NCI-H2107 treated with DMSO at 0.1 percent for 48 hours (cell line): ENCODE measurements around the gene SIRT3.
A peak's percentile ranks its signal among the peaks of the same experiment; 100 is the strongest.

Experiments
- DNase-seq: peaks from one replicate; lab custom pipeline; 2025; ENCODE audit not compliant: unreplicated experiment; lab: John Stamatoyannopoulos, UW

The SIRT3 gene

GRCh38 chr11:217704-218103 lies 18.4 kb downstream of the SIRT3 start:
- no peak for DNase-seq

- no peak for DNase-seq
Observed at GRCh38 chr11:216081-216974, 19.8 kb downstream of the SIRT3 start.

GRCh38 chr11:215581-216037 lies 20.5 kb downstream of the SIRT3 start:
- peak; percentile 79 for DNase-seq

- DNase-seq: no peak
Observed at GRCh38 chr11:214083-214482, 22.1 kb downstream of the SIRT3 start.

DNA sequence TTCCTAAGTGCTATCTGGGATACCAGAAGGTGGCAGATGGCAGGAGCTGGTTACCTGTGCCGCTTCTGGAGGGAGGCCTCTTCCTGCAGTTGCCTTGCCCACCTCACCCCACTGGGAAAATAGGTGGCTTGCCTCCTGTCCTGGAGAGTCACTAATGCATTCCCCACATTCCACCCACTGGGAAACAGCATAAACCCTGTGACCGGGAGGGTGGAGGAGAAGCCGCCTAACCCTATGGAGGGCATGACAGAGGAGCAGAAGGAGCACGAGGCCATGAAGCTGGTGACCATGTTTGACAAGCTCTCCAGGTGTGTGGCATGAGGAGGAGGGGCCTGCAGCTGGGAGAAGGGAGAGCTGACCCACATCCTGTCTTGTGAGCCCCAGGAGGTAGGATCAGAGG lies 23.0 kb downstream of the SIRT3 start:
- DNase-seq: no peak

DNA sequence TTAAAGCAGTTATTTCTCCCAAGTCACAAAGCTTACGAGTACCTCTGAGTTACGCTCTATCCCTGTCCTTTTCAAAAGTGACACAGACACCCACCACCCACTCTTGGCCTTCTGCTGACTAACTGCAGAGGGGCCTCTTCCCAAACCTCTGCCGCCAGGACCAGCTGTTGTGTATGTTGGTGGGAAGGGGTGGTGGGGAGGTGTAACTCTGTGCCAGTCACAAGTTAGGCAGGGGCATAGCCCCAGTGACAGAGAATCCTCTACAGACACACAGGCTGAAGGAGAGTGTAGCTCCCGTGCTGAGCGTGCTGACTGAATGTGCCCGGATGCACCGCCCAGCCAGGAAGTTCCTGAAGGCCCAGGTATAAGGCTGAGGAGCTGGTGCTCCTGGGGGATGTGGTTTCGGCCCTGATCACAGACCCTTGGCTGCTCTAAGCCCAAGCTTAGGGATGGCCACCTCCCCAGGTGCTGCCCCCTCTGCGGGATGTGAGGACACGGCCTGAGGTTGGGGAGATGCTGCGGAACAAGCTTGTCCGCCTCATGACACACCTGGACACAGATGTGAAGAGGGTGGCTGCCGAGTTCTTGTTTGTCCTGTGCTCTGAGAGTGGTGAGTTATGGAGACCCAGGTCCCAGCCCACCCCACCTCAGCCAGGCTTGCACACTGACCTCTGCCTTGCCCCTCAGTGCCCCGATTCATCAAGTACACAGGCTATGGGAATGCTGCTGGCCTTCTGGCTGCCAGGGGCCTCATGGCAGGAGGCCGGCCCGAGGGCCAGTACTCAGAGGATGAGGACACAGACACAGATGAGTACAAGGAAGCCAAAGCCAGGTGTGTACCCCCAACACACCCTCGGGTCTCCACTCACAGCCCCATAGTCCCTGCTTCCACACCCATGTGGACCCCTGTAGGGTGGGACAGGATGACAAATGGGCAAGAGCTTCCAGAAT lies 23.7 kb downstream of the SIRT3 start:
- no peak for DNase-seq

- DNase-seq: no peak
Observed at GRCh38 chr11:211741-212140, 24.4 kb downstream of the SIRT3 start.

GRCh38 chr11:211295-211694 lies 24.8 kb downstream of the SIRT3 start:
- no peak for DNase-seq

DNA sequence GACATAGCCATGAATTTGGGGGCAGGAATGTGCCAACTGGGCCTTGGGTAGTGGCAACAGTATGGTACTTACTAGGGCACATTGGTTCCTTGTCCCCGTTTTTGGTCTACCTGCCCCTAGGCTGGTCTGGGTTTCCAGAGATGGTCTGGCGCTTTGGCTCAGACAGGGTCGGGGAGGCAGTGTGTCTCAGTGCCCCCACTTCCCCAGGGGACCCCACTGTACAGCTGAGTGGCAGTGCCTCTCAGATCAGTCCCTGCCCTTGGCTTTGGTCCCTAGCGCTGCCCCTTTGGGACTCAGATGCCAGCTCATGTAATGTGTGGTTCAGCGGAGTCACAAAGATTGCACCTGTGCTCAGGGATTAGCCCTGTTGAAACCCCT lies 25.4 kb downstream of the SIRT3 start:
- no peak for DNase-seq

DNA sequence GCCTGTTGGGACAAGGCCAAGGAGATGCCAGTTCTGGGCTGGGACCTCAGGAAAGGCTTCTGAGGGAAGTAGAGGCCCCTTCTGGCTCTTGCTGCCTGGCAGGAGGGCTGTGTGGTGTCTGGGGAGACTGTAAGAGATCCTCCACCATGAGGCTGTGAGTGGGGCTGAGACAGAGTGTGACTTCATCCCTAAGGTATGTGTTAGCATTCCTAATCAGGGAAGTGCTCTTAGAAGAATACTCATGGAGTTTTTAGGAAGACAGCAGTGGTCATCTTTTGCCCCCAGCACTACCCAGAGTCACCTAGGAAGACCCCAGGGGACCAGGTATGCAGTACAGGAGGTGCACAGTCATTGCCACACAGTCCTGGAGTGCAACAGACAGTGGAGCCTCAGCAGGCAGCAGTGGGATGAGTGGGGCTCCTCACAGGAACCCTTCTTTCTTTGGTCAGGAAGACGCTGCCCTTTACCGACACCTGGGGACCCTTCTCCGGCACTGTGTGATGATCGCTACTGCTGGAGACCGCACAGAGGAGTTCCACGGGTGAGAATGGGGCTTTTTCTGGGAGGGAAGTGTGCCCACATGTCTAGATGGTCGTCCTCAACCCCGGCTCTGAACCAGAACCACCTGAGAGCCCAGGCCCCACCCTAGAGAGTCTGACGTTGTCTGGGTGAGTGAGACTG lies 25.9 kb downstream of the SIRT3 start:
- DNase-seq: no peak

GRCh38 chr11:209275-210121 lies 26.6 kb downstream of the SIRT3 start:
- no peak for DNase-seq

GRCh38 chr11:208917-209260 lies 27.3 kb downstream of the SIRT3 start:
- DNase-seq: no peak

DNA sequence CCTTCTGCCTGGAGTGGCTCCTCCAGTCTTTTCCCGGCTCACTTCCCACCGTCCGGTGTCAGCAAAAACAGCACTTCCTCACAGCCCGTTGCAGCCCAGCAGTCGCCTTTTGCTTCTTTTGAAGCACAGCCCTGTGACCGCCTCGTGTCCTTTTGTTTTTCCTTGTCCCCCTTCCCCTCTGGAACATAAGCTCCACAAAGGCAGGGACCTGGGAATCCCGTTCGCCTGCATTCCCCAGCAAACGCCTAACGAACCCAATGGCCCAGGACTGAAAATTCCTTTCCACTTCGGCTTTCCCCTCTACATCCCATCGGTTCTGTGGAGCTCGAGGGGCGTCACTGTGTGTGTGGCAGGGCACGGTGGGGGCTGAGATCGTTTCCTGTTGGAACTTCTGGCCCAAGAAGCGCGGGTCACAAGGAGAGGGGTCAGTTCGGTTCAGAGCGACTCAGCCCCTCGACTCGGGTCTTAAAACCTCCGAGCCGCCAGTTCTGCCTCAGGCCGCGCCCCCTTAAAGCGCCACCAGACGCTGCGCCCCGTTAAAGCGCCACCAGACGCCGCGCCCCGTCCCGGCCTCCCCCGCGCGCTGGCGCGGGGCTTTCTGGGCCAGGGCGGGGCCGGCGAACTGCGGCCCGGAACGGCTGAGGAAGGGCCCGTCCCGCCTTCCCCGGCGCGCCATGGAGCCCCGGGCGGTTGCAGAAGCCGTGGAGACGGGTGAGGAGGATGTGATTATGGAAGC lies 27.8 kb downstream of the SIRT3 start:
- peak; percentile 3 for DNase-seq

- no peak for DNase-seq
Observed at GRCh38 chr11:207863-208180, 28.3 kb downstream of the SIRT3 start.

DNA sequence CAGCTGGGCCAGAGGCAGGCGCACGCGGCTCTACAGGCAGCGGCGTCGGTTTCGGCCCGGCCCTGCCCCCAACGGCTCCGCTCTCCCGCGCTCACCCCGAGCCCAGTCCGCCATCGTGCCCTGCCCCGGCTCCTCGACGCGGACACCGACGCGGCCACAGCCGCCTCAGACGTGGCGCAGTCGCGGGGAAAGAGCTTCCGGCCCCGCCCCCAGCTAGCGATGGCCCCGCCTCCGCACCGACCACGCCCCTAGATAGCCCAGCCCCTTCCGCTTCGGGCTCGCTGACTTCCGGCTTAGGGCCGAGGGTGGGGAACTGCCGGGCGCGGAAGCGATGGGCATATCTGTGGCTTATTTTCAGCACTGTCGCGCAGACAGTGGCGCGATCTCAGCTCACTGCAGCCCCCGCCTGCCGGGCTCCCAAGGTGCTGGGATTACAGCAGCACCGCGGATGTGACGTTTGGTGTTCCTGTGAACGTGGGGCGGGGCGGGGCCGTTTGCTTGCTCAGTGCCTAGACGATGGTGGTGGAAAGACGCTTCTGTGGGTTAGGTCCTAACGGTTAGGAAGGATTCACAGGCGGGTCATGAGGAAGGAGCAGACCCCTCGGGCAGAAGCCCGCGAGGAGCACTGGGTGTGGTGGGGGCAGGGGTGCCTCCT lies 28.8 kb downstream of the SIRT3 start, which contains the start of the genes BET1L and RIC8A:
BET1L (minus strand) TSS at position 192 of the 655 bp plus-strand sequence; CDS start at position 114, 78 bp downstream.
RIC8A (plus strand) TSS at position 501 of the 655 bp plus-strand sequence. CDS start 1,147 bp downstream, outside the sequence.
- peak; percentile 82 for DNase-seq

GRCh38 chr11:206526-207207 lies 29.5 kb downstream of the SIRT3 start:
- DNase-seq: no peak

GRCh38 chr11:206002-206384 lies 30.1 kb downstream of the SIRT3 start:
- DNase-seq: no peak

GRCh38 chr11:205221-206001 lies 30.7 kb downstream of the SIRT3 start:
- DNase-seq: no peak
